GM18951 (cell line): ENCODE measurements around the gene PEMT.

ENCODE experiments used
- POLR2A ChIP-seq: IDR thresholded peaks from 4 replicates; pipeline ENCODE4 v1.6.1; 2011; ENCODE audit warnings: mild to moderate bottlenecking; ENCODE audit not compliant: insufficient read length, insufficient read depth; ENCODE audit errors: extremely low read depth
- in situ Hi-C: fragments of 300-500 bp; cut with MboI; formaldehyde crosslinking; loops from one replicate; pipeline ENCODE4 v1.12.0; 2022; ENCODE audit warnings: low sequenced_read_pairs, mixed read lengths, inconsistent platforms; ENCODE audit not compliant: unreplicated experiment

Gene PEMT

GRCh38 chr17:17548044-17548443 lies 43.5 kb downstream of the PEMT start:
- in situ Hi-C loops, result no loop called here
- TF ChIP-seq POLR2A, result no peak

- TF ChIP-seq POLR2A, result no peak
- in situ Hi-C loops, result no loop called here
These were observed 44.2 kb downstream of the PEMT start for GRCh38 chr17:17547210-17547764.

GRCh38 chr17:17546399-17547185 lies 44.9 kb downstream of the PEMT start:
- in situ Hi-C loops, result no loop called here
- TF ChIP-seq POLR2A, result no peak

- in situ Hi-C loops, result no loop called here
- no peak for TF ChIP-seq POLR2A
These were observed 45.5 kb downstream of the PEMT start for GRCh38 chr17:17545984-17546383.

GRCh38 chr17:17545031-17545820 lies 46.3 kb downstream of the PEMT start:
- in situ Hi-C loops, result no loop called here
- TF ChIP-seq POLR2A, result no peak

GRCh38 chr17:17542906-17543635 lies 48.4 kb downstream of the PEMT start:
- TF ChIP-seq POLR2A, result no peak
- in situ Hi-C loops, result no loop called here

GRCh38 chr17:17541640-17542001 lies 49.9 kb downstream of the PEMT start:
- in situ Hi-C loops, result no loop called here

DNA sequence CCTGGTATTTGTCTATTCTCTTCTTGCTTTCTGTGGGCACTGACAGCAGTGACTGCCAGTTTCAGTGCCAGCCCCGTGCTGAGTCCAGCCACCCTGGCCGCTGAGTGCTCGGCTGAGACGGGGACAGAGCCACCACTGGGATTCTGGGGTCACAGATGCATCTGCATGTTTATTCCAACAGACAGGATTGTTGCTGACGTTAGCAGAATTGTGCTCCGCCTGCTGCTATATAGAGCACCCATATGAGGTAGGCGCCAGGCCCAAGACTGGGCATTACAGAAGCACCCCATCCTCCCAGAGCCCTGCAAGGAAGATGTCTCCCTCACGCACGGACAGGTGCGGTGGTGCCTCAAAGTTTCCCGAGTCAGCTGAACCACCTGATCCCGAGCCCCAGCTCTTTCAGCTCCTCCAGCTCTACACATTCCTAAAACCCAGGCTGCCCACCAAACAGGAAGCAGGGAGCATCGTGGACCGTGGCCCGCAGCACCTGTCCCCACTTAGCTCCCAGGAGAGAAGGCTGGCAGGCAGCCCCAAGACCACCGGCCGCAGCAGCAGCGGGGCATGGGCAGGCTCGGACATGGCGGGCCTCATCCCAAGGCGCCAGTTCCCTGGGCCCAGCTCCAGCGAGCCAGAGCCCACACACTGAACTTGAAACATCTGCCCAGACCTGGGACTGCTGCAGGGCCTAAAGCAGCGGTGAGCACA lies 50.4 kb downstream of the PEMT start:
- TF ChIP-seq POLR2A, result no peak
- in situ Hi-C loops, result no loop called here

More at GRCh38 chr17:17541640-17542001, 49.9 kb downstream of the PEMT start:
- TF ChIP-seq POLR2A, result no peak

DNA sequence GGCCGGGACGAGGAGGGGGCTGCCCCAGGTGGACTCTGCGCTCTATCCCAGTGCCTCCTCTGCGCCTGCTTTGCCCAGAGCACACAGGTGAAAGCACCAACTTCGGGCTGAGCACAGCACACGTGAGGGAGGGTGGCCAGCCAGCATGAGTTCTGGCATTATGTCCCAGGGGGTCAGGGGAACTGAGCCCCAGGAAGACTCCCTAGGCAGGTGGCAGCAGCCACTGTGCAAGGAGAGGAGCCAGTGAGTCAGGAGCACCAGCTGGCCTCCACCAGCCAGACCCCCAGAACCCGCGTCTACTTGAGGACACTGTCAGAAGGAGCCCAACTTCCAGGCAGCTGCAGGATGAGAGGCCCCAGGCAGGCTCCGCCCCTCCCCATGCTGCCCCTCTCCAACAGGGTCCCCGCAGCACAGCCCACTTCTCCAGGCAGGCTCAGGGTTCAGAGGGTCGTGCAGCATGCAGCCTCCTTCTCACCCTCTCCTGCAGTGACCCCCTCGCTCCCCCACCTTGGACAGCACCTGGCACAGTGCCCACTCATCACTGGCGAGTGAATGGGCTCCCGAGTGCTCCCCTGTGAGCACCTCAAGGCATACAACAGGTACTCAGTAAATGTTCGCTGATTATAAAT lies 51.1 kb downstream of the PEMT start:
- in situ Hi-C loops, result no loop called here
- TF ChIP-seq POLR2A, result no peak

DNA sequence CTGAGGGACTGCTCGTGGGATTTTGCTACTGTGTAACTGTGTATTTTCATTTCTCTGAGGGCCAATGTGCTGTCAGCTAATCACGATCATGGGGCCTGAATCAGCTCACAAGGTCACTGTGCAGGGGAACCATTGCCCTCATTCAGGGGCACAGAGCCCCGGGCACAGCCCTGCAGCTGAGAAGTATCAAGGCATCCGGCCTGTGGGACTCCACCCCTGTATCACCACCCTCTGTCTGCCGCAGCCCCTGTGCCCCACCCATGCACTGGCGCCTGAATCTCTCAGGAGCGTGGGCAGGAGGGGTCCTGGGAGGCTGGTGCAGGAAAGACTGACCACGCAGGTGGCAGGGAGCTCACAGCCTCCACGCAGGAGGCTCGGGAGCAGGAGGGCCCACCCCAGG lies 51.9 kb downstream of the PEMT start:
- in situ Hi-C loops, result no loop called here
- no peak for TF ChIP-seq POLR2A

DNA sequence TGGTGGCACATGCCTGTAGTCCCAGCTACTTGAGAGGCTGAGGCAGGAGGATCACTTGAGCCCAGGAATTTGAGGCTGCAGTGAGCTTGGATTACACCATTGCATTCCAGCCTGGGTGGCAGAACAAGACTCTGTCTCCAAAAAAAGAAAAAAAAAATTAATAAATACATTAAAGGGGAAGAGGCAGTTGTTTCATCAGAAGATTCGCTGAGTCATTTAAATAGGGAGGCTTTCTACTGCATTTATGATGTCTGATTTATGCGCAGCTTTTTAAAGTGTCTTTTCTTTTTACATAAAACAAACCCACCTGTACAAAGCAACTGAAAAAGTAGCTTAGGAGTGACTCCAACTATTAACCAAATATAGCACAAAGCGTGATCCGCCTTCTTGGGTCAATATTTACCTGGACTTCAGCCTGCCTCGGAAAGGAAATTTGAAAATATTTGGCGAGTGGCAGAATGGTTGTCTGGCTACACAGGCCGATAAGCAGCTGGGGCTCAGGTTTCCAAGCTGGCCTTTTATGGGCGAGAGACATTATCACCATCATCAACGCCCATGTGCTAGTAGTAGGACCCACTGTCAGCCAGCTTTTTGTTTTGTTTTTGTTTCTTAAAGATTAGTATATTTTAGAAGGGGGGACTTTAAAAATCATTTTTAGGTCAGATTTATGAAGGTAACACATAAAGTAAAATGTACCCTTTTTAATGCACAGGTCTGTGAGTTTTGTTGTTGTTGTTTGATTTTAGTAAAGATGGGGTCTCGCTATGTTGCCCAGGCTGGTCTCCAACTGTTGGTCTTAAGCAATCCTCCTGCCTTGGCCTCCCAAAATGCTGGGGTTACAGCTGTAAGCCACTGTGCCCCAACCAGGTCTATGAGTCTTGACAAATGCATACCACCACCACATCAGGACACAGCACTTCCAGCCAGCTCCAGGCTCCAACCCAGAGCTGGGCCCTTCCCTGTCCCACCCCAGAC lies 52.8 kb downstream of the PEMT start:
- TF ChIP-seq POLR2A, result no peak
- in situ Hi-C loops, result no loop called here
